GM23248 (cell line): ENCODE measurements around the gene IGIP. TPM values are rescaled to one million over a fixed set of nuclear protein-coding genes. Genes with fewer than 3 reads are reported as not detected.
A peak's percentile ranks its signal among the peaks of the same experiment; 100 is the strongest.

Source experiments
- DNase-seq: peaks from one replicate; pipeline ENCODE4 v3.0.0-alpha.2; 2015
- H2AFZ ChIP-seq: fragments of 200-600 bp; sonication (generic); 2 replicates; pipeline ENCODE4 v1.6.1; 2016; ENCODE audit warnings: antibody characterized with exemption
- H3F3A ChIP-seq: fragments of 200-600 bp; sonication (generic); 2 replicates; pipeline ENCODE4 v1.6.1; 2016; ENCODE audit warnings: mild to moderate bottlenecking, antibody characterized with exemption, mixed run types; ENCODE audit not compliant: insufficient read depth
- H3K27ac ChIP-seq: fragments of 200-600 bp; sonication (generic); 2 replicates; pipeline ENCODE4 v1.5.1; 2016; ENCODE audit warnings: mild to moderate bottlenecking
- H3K27me3 ChIP-seq: fragments of 200-600 bp; sonication (generic); replicated peaks from 2 replicates; pipeline ENCODE4 v1.6.1; 2016; ENCODE audit warnings: mild to moderate bottlenecking; ENCODE audit not compliant: insufficient read depth
- H3K36me3 ChIP-seq: fragments of 200-600 bp; sonication (generic); 2 replicates; pipeline ENCODE4 v1.6.1; 2016; ENCODE audit warnings: low read depth, mild to moderate bottlenecking
- H3K4me1 ChIP-seq: fragments of 200-600 bp; sonication (generic); 2 replicates; pipeline ENCODE4 v1.6.1; 2016; ENCODE audit warnings: mild to moderate bottlenecking; ENCODE audit not compliant: insufficient read depth
- H3K4me2 ChIP-seq: fragments of 200-600 bp; sonication (generic); one replicate; pipeline ENCODE4 v1.6.1; 2016; ENCODE audit warnings: mild to moderate bottlenecking; ENCODE audit not compliant: unreplicated experiment
- H3K4me3 ChIP-seq: fragments of 200-600 bp; sonication (generic); 2 replicates; pipeline ENCODE4 v1.5.1; 2016; ENCODE audit warnings: mild to moderate bottlenecking
- H3K79me2 ChIP-seq: fragments of 200-600 bp; sonication (generic); 2 replicates; pipeline ENCODE4 v1.6.1; 2016; ENCODE audit warnings: mild to moderate bottlenecking; ENCODE audit not compliant: insufficient read depth
- H3K9ac ChIP-seq: fragments of 200-600 bp; sonication (generic); 2 replicates; pipeline ENCODE4 v1.6.1; 2016; ENCODE audit warnings: mild to moderate bottlenecking
- H3K9me2 ChIP-seq: fragments of 200-600 bp; sonication (generic); 2 replicates; pipeline ENCODE4 v1.6.1; 2016; ENCODE audit warnings: mixed run types, mild to moderate bottlenecking, moderate library complexity; ENCODE audit not compliant: insufficient read depth
- H3K9me3 ChIP-seq: fragments of 200-600 bp; sonication (generic); one replicate; pipeline ENCODE4 v1.6.1; 2017; ENCODE audit warnings: low read depth
- H4K20me1 ChIP-seq: fragments of 200-600 bp; sonication (generic); 2 replicates; pipeline ENCODE4 v1.6.0; 2016; ENCODE audit not compliant: insufficient read depth
- EZH2 ChIP-seq: fragments of 200-600 bp; sonication (generic); IDR thresholded peaks from 2 replicates; pipeline ENCODE4 v1.6.1; 2018; ENCODE audit warnings: antibody characterized with exemption, mild to moderate bottlenecking; ENCODE audit not compliant: insufficient read depth, poor library complexity, severe bottlenecking
- EZH2phosphoT487 ChIP-seq: fragments of 200-600 bp; sonication (generic); IDR thresholded peaks from 2 replicates; pipeline ENCODE4 v1.6.1; 2018; ENCODE audit warnings: antibody characterized with exemption, moderate library complexity, mild to moderate bottlenecking, low read depth; ENCODE audit not compliant: insufficient read depth
- WGBS, 2 experiments: methylation state at CpG; one replicate each; pipeline ENCODE4 v1.1.6; 2015 to 2017; ENCODE audit warnings: low lambda C conversion rate in 2 of 2, low coverage in 1 of 2; ENCODE audit errors: missing lambda C conversion rate in 2 of 2; 5-methylcytosine and 5-hydroxymethylcytosine counted together
- in situ Hi-C: fragments of 300-500 bp; cut with MboI; formaldehyde crosslinking; loops from 2 replicates; pipeline ENCODE4 v1.15.0; 2020
- polyA plus RNA-seq: library from polyadenylated mRNA; unstranded; fragments of >200 nt; fragmentation: Nextera tagmentation; extraction: Ambion mirVana; gene quantifications from 2 replicates; pipeline ENCODE4 v1.2.1, GENCODE V29; 2016
- total RNA-seq: library from RNA; depleted of rRNA; stranded (reverse); fragments of >200 nt; shearing (Covaris generic); gene quantifications from 2 replicates; pipeline ENCODE4 v1.2.3, GENCODE V29; 2014

The IGIP gene
- total and polyA plus RNA-seq, 2 experiments from 2014 or later, result 3.5 to 13.0 TPM

GRCh38 chr5:140094889-140095288, 30.8 kb upstream of the IGIP start:
- no peak overlapping the region for H3K27ac ChIP-seq
- H3K9me2 ChIP-seq, result no peaks in the 10 kb centered on the region
- no peaks in the 10 kb centered on the region for H3K79me2 ChIP-seq
- no peak overlapping the region for H3K4me3 ChIP-seq
- no peak overlapping the region for H3K9ac ChIP-seq
- H3F3A ChIP-seq, result no peaks in the 10 kb centered on the region
- in situ Hi-C loops, result no loop called here
- peaks cover 17% of the 10 kb centered on the region; the same call in 1 of the 2 replicates for H3K27me3 ChIP-seq
- peaks cover 4% of the 10 kb centered on the region for H3K9me3 ChIP-seq
- H3K4me1 ChIP-seq, result no peaks in the 10 kb centered on the region
- H4K20me1 ChIP-seq, result no peaks in the 10 kb centered on the region
- no peaks in the 10 kb centered on the region for H3K36me3 ChIP-seq
- TF ChIP-seq EZH2phosphoT487 (no peak), EZH2 (no peak)
- no peak overlapping the region for H3K4me2 ChIP-seq
- no peak overlapping the region for H2AFZ ChIP-seq
- no peak for DNase-seq

DNA sequence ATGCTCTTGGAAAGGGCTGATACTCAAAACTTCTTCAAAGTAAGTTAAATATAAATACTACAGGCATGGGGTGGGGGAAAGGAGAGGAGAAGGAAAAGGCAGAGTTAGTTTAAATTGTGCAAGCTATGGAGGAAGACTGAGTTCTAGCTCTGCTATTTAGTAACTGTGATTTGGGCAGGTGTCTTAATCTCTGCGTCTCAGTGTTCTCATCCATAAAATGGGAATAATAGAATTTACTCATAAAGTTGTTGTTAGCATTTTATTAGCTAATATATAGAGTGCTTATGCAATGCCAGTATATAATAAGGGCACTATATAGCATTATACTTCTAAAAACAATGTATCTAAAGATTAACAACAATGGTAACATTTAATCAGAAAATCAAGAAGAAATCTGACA, 24.6 kb upstream of the IGIP start:
- Histone ChIP-seq H3K27me3 (no peaks in the 10 kb centered on the region), H3K79me2 (no peaks in the 10 kb centered on the region), H3K4me1 (peaks cover 2% of the 10 kb centered on the region; the same call in 1 of the 2 replicates), H2AFZ (no peak overlapping the region), H3K27ac (no peak overlapping the region), H4K20me1 (no peaks in the 10 kb centered on the region), H3K9me3 (no peaks in the 10 kb centered on the region), H3K4me3 (no peak overlapping the region), H3K9ac (no peak overlapping the region), H3K4me2 (no peak overlapping the region), H3F3A (peaks cover 8% of the 10 kb centered on the region), H3K36me3 (no peaks in the 10 kb centered on the region), H3K9me2 (no peaks in the 10 kb centered on the region)
- in situ Hi-C loops, result no loop called here
- TF ChIP-seq EZH2 (no peak), EZH2phosphoT487 (no peak)
- no peak for DNase-seq
- 77 to 88% methylated on average over 1 of the region's 1 CpG for WGBS, 2 experiments

- no peak overlapping the region for H3K9ac ChIP-seq
- H2AFZ ChIP-seq, result no peak overlapping the region
- DNase-seq, result no peak
- H3K36me3 ChIP-seq, result no peaks in the 10 kb centered on the region
- H3K4me3 ChIP-seq, result no peak overlapping the region
- 72 to 82% methylated on average over 1 of the region's 1 CpG for WGBS, 2 experiments
- peaks cover 16% of the 10 kb centered on the region for H3F3A ChIP-seq
- in situ Hi-C loops, result no loop called here
- no peaks in the 10 kb centered on the region for H3K9me3 ChIP-seq
- no peaks in the 10 kb centered on the region for H4K20me1 ChIP-seq
- peaks cover 2% of the 10 kb centered on the region for H3K79me2 ChIP-seq
- TF ChIP-seq EZH2phosphoT487, result no peak
- TF ChIP-seq EZH2, result no peak
- peaks cover 10% of the 10 kb centered on the region for H3K4me1 ChIP-seq
- no peak overlapping the region for H3K4me2 ChIP-seq
- no peak overlapping the region for H3K27ac ChIP-seq
- H3K9me2 ChIP-seq, result no peaks in the 10 kb centered on the region
- H3K27me3 ChIP-seq, result no peaks in the 10 kb centered on the region
Measured at GRCh38 chr5:140103154-140103553, 22.6 kb upstream of the IGIP start.

DNA sequence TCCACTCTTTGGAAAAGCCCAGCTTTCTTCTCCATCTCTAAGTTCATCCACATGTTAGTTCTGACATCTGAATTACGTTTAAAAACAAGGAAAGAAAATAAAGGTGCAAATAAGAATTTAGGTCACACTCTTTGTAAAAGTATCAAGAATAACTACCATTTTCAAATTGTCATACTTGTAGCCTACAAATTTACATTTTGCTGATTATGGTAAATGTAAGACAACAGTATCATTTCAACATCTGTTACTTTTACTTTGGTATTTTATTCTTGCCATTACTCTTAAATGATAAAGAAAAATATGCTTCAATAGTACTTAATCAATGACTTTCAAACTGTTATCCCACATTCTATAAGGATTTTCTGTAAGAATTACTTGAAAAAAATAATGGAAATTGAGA, 21.6 kb upstream of the IGIP start:
- H3K4me3 ChIP-seq, result no peak overlapping the region
- WGBS, 2 experiments, result 40 to 43% methylated on average over 1 of the region's 1 CpG
- no peaks in the 10 kb centered on the region for H3K9me2 ChIP-seq
- no peaks in the 10 kb centered on the region for H3K27me3 ChIP-seq
- peaks cover 10% of the 10 kb centered on the region for H3K4me1 ChIP-seq
- H3K9me3 ChIP-seq, result no peaks in the 10 kb centered on the region
- H3K79me2 ChIP-seq, result peaks cover 11% of the 10 kb centered on the region
- no peak overlapping the region for H3K4me2 ChIP-seq
- H4K20me1 ChIP-seq, result no peaks in the 10 kb centered on the region
- H3K27ac ChIP-seq, result no peak overlapping the region
- H3K36me3 ChIP-seq, result no peaks in the 10 kb centered on the region
- H3F3A ChIP-seq, result peaks cover 21% of the 10 kb centered on the region
- DNase-seq, result no peak
- TF ChIP-seq EZH2 (no peak), EZH2phosphoT487 (no peak)
- in situ Hi-C loops, result no loop called here
- no peak overlapping the region for H2AFZ ChIP-seq
- no peak overlapping the region for H3K9ac ChIP-seq

DNA sequence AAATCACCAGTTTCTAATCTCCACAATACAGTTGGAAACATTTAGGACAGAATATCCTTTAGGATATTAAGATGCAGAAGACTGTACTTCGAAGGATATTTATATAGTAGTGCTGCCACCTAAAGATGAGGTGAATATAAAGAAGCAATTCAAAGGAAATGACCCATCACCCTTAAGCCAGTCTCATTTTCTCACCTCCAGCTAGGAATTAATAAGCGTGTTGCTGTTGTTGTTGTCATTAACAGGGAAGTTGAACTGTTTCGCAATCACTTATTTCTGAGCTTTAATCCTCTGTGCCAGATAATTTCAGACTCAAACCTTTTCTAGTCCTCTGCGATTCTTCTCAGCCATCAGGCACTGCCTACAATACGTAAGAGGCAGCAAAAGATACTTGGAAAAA, 19.6 kb upstream of the IGIP start:
- H3K79me2 ChIP-seq, result peaks cover 30% of the 10 kb centered on the region
- no peaks in the 10 kb centered on the region for H3K9me3 ChIP-seq
- whole genome bisulfite sequencing, 2 experiments, result 38 to 40% methylated on average over 5 of the region's 5 CpGs
- H3K4me1 ChIP-seq, result peaks cover 24% of the 10 kb centered on the region
- H4K20me1 ChIP-seq, result peaks cover 4% of the 10 kb centered on the region; the same call in 1 of the 2 replicates
- H2AFZ ChIP-seq, result peak overlapping the region; percentile 86
- H3K27ac ChIP-seq, result 0 out of 2 replicates have a peak overlapping the region, but pooled peaks have one; percentile 91
- peak overlapping the region; percentile 93; the same call in 1 of the 2 replicates for H3K9ac ChIP-seq
- H3K36me3 ChIP-seq, result no peaks in the 10 kb centered on the region
- DNase-seq, result peak; percentile 27
- H3K9me2 ChIP-seq, result no peaks in the 10 kb centered on the region
- in situ Hi-C loops, result no loop called here
- peaks cover 39% of the 10 kb centered on the region for H3F3A ChIP-seq
- TF ChIP-seq EZH2phosphoT487, result no peak
- no peak for TF ChIP-seq EZH2
- no peak overlapping the region for H3K4me3 ChIP-seq
- no peaks in the 10 kb centered on the region for H3K27me3 ChIP-seq
- H3K4me2 ChIP-seq, result peak overlapping the region; percentile 5
